Heart right ventricle (tissue), 16 donors: ENCODE results near the gene SDF2L1. TPM values are rescaled to one million over a fixed set of nuclear protein-coding genes. Genes with fewer than 3 reads are reported as not detected.
"Not testable (repeated sequence)": the region's sequence is repeated elsewhere in the genome, so short reads cannot be mapped to it uniquely, and the experiment has no call there.

Source experiments
- ATAC-seq, 8 donors: fragments of 200-7000 bp; cut with Tn5 transposase; one replicate each; pipeline ENCODE4 v1.9.1; 2020; ENCODE audit warnings: mild to moderate bottlenecking in 8 of 8, moderate library complexity in 8 of 8, moderate number of reproducible peaks in 1 of 8
- DNase-seq, 2 donors: peaks; one replicate each; pipeline ENCODE4 v3.0.0-alpha.2; 2020
- H3K27ac ChIP-seq, 10 donors: fragments of 200-600 bp; sonication (generic) in 2 of 10; one replicate each; pipeline versions ENCODE4 v1.5.0 to v1.8.0; 2020 to 2022; ENCODE audit warnings: mild to moderate bottlenecking in 3 of 10
- H3K27me3 ChIP-seq, 7 donors: fragments of 200-600 bp; one replicate each; pipeline ENCODE4 v1.8.0; 2021 to 2022; ENCODE audit warnings: mild to moderate bottlenecking in 2 of 7
- H3K36me3 ChIP-seq, 9 donors: fragments of 200-600 bp; sonication (generic) in 1 of 9; one replicate each; pipeline versions ENCODE4 v1.5.0 to v1.8.0; 2020 to 2022; ENCODE audit warnings: mild to moderate bottlenecking in 2 of 9
- H3K4me1 ChIP-seq, 9 donors: fragments of 200-600 bp; sonication (generic) in 1 of 9; one replicate each; pipeline versions ENCODE4 v1.5.0 to v1.8.0; 2020 to 2022; ENCODE audit warnings: mild to moderate bottlenecking in 4 of 9
- H3K4me3 ChIP-seq, 10 donors: fragments of 200-600 bp; sonication (generic) in 2 of 10; one replicate each; pipeline versions ENCODE4 v1.5.0 to v1.8.0; 2020 to 2022; ENCODE audit warnings: mild to moderate bottlenecking in 7 of 10, moderate library complexity in 2 of 10
- H3K9me3 ChIP-seq, 11 donors: fragments of 200-600 bp in 10 of 11; sonication (generic) in 2 of 11; one replicate each; pipeline versions ENCODE4 v1.5.0 to v1.8.0; 2013 to 2022; ENCODE audit warnings: mild to moderate bottlenecking in 2 of 11, control low read depth in 1 of 11, moderate library complexity in 1 of 11
- WGBS, 2 donors: extraction: QIAGEN DNeasy Blood & Tissue Kit; methylation state at CpG; one replicate each; pipeline ENCODE4 v1.1.7; 2013; ENCODE audit warnings: inconsistent platforms in 1 of 2; 5-methylcytosine and 5-hydroxymethylcytosine counted together
- intact Hi-C, 10 donors: fragments of 100-400 bp; cut with DNase I; formaldehyde crosslinking; loops; one replicate each; pipeline versions ENCODE4 v1.11.1 to v1.14.2; 2022
- polyA plus RNA-seq, 2 donors: library from polyadenylated mRNA; stranded (reverse); fragments of 200-250 nt; gene quantifications; one replicate each; pipeline ENCODE4 v1.2.3, GENCODE V29; 2013
- total RNA-seq, 10 donors: library from RNA; stranded (reverse); fragmentation: NEBNext Ultra II Directional in 3 of 10; extraction: Animal tissue kit (Norgen Biotek cat#: 25700) in 3 of 10; gene quantifications; one replicate each; pipeline versions ENCODE4 v1.2.1 to v1.2.4, GENCODE V29; 2021 to 2023
- TF ChIP-seq, protein P1 (sequence below), 9 donors: fragments of 200-600 bp; sonication (generic) in 2 of 9; IDR thresholded peaks; one replicate each; pipeline versions ENCODE4 v1.5.0 to v1.8.0; 2021 to 2022; ENCODE audit warnings: antibody characterized with exemption in 9 of 9, mild to moderate bottlenecking in 5 of 9, moderate library complexity in 1 of 9
- donor health status: Arrhythmogenic right ventricular cardiomyopathy.
- donor health status: ischemic (EF 13 %, LVEDD 7.1; RV severe dilation, severe dysfunction).
- donor health status: healthy with polysubstance abuse.
- donor health status: DM: no; HTN: yes; CAD: no.
- donor health status: DM: no; HTN: no; CAD: no.
- donor health status: ischemic (EF 25% LVEDD 6.9; RV normal size, moderate dysfunction).
- donor health status: ischemic (EF 25% LVEDD 5.7; RV mildly dilated, moderate dysfunction).
- donor health status: healthy.
- donor health status: DM: yes; HTN: yes; CAD: no.
- donor health status: Ischemic cardiomyopathy.
- donor health status: ischemic (EF 35%, LVEDD 5.7; RV mildly dilated, moderate dysfunction).
- donor health status: nonischemic (EF 11% LVEDD 7.7; RV severe dilation, severe dysfunction).
- donor health status: DM: yes; HTN: yes; CAD: no.
- donor health status: PGD.
- donor health status: ischemic (EF 29% LVEDD 5.4; RV normal size, mild dysfunction).
- donor health status: nonischemic (EF 23%, LVEDD 6.1; RV moderate dilation, normal function).

SDF2L1 gene
- total and polyA plus RNA-seq, 12 donors: 10.8 to 325 (median 18.3) TPM

DNA sequence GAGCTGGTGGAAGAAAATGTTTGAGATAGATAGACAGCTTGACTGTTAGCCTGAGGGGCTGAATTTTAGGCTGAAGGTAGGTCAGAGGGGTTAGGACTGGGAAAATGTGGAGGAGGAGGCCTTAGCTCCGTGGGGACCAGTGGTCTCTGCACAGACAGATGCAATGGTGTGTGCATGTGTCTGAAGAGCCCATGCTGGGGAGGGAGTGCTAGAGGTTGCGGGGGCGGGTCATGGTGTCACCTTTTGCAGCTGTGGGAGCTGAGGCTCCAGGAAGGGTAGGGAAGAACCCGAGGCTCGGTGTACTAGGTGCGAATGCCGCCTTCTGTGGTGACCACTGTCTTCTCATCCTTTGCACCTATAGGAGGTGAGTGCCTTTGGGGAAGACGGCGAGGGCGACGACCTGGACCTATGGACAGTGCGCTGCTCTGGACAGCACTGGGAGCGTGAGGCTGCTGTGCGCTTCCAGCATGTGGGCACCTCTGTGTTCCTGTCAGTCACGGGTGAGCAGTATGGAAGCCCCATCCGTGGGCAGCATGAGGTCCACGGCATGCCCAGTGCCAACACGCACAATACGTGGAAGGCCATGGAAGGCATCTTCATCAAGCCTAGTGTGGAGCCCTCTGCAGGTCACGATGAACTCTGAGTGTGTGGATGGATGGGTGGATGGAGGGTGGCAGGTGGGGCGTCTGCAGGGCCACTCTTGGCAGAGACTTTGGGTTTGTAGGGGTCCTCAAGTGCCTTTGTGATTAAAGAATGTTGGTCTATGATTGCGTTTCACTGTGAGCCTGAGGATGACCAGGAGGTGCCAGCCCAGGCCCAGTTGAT lies 1.6 kb downstream of the SDF2L1 start:
- DNase-seq: no peak
- peak overlapping the region in 2 of 10 donors; percentile 89 to 91 for H3K4me3 ChIP-seq
- WGBS, 2 donors: 89 to 90% methylated on average over 22 of the region's 22 CpGs

DNA sequence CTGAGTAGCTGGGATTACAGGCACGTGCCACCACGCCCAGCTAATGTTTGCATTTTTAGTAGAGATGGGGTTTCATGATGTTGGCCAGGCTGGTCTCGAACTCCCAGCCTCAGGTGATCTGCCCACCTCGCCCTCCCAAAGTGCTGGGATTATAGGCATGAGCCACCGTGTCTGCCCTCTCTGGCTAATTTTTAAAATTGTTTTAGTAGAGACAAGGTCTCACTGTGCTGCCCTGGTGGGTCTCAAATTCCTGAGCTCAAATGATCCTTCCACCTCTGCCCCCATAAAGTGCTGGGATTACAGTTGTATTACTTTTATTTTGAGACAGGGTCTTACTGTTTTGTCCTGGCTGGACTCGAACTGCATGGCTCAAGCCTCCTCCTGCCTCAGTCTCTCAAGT lies 3.4 kb downstream of the SDF2L1 start:
- H3K4me3 ChIP-seq, ATAC-seq, H3K27me3 ChIP-seq, DNase-seq, H3K27ac ChIP-seq, intact Hi-C loops, H3K9me3 ChIP-seq: not testable (repeated sequence)
- WGBS, 2 donors: 94% methylated on average over 6 of the region's 6 CpGs
- Histone ChIP-seq H3K4me1 (peaks cover 0 to 38% (median 29%) of the 10 kb centered on the region in 9 donors), H3K36me3 (peaks cover 0 to 39% (median 0%) of the 10 kb centered on the region in 9 donors)

More for the DNA sequence above, 1.6 kb downstream of the SDF2L1 start:
- intact Hi-C loops: no loop called here
- no peaks in the 10 kb centered on the region for H3K27me3 ChIP-seq
- TF ChIP-seq, protein P1, sequence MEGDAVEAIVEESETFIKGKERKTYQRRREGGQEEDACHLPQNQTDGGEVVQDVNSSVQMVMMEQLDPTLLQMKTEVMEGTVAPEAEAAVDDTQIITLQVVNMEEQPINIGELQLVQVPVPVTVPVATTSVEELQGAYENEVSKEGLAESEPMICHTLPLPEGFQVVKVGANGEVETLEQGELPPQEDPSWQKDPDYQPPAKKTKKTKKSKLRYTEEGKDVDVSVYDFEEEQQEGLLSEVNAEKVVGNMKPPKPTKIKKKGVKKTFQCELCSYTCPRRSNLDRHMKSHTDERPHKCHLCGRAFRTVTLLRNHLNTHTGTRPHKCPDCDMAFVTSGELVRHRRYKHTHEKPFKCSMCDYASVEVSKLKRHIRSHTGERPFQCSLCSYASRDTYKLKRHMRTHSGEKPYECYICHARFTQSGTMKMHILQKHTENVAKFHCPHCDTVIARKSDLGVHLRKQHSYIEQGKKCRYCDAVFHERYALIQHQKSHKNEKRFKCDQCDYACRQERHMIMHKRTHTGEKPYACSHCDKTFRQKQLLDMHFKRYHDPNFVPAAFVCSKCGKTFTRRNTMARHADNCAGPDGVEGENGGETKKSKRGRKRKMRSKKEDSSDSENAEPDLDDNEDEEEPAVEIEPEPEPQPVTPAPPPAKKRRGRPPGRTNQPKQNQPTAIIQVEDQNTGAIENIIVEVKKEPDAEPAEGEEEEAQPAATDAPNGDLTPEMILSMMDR (IDR thresholded peaks at IDR 0.05): no peak
- peaks cover 0 to 34% (median 29%) of the 10 kb centered on the region in 9 donors for H3K4me1 ChIP-seq
- H3K27ac ChIP-seq: no peak overlapping the region
- no peaks in the 10 kb centered on the region for H3K9me3 ChIP-seq
- ATAC-seq: no peak
- H3K36me3 ChIP-seq: peaks cover 0 to 30% (median 0%) of the 10 kb centered on the region in 9 donors

DNA sequence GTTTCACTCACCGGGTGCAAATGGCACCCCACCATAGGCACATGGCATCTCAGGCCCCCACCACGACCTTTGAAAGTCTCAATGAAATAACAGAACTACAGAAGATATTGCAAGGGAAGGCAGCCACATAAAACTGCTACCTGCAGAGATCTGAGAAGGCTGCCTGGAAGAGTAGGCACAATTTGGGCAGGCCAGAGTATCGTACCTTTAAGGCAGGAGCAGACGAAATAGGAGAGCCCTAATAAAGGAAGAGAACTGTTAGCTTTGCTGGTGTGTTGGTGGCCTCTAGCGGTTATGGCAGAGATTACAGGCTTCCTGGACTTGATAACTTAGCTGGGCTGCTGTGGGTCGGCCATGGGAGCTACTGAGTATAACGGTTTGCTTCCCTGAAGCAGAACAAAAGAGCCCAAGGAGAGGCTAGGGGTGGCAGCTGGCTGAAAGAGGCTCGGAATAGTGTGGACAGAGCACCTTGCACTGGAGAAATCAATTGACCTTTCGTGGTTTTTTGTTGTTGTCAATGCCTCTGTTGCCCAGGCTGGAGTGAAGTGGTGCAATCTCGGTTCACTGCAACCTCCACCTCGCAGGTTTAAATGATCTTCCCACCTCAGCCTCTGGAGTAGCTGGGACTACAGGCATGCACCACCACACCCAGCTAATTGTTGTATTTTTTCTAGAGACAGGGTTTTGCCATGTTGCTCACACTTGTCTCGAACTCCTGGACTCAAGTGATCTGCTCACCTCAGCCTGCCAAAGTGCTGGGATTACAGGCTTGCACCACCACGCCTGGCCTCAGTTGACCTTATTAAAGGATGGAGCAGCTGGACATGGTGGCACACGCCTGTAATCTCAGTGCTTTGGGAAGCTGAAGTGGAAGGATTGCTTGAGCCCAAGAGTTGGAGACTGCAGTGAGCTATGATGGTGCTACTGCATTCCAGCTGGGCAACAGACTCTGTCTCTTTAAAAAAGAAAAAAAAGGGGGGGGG lies 4.8 kb downstream of the SDF2L1 start:
- Histone ChIP-seq H3K27me3 (no peaks in the 10 kb centered on the region), H3K36me3 (peaks cover 0 to 39% (median 0%) of the 10 kb centered on the region in 9 donors), H3K4me3 (no peak overlapping the region), H3K9me3 (no peaks in the 10 kb centered on the region), H3K4me1 (peaks cover 5 to 42% (median 33%) of the 10 kb centered on the region in 9 donors), H3K27ac (no peak overlapping the region)
- WGBS, 2 donors: 44 to 47% methylated on average over 14 of the region's 14 CpGs
- peak in 6 of 8 donors; percentile 8 to 38 (median 29) for ATAC-seq
- DNase-seq: peak; percentile 56 to 78
- intact Hi-C loops: no loop called here
- TF ChIP-seq, protein P1 (IDR thresholded peaks at IDR 0.05): peak; percentile 63 to 91 (median 87)

DNA sequence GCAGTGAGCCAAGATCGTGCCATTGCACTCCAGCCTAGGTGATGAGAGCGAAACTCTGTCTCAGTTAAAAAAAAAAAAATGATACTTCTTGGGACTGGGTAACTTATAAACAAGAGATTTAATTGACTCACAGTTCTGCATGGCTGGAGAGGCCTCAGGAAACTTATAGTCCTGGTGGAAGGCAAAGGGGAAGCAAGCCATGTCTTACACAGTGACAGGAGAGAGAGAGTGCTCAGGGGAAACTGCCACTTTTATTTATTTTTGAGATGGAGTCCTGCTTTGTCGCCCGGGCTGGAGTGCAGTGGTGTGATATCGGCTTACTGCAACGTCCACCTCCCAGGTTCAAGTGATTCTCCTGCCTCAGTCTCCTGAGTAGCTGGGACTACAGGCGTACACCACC lies 8.2 kb downstream of the SDF2L1 start:
- DNase-seq: no peak
- WGBS, 2 donors: 95 to 96% methylated on average over 7 of the region's 7 CpGs
- Histone ChIP-seq H3K27ac (no peak overlapping the region), H3K27me3 (no peaks in the 10 kb centered on the region), H3K4me1 (peaks cover 5 to 36% (median 25%) of the 10 kb centered on the region in 9 donors), H3K36me3 (peaks cover 0 to 27% (median 0%) of the 10 kb centered on the region in 9 donors), H3K4me3 (no peak overlapping the region), H3K9me3 (no peaks in the 10 kb centered on the region)
- TF ChIP-seq, protein P1 (IDR thresholded peaks at IDR 0.05): no peak
- intact Hi-C loops: no loop called here
- ATAC-seq: no peak
